NCI-H146 (cell line): ENCODE data around the gene HAUS2.
"Not testable (repeated sequence)": the region's sequence is repeated elsewhere in the genome, so short reads cannot be mapped to it uniquely, and the experiment has no call there.

Experiments used
- DNase-seq: peaks from one replicate; lab custom pipeline; 2025; lab: John Stamatoyannopoulos, UW

HAUS2 gene

DNA sequence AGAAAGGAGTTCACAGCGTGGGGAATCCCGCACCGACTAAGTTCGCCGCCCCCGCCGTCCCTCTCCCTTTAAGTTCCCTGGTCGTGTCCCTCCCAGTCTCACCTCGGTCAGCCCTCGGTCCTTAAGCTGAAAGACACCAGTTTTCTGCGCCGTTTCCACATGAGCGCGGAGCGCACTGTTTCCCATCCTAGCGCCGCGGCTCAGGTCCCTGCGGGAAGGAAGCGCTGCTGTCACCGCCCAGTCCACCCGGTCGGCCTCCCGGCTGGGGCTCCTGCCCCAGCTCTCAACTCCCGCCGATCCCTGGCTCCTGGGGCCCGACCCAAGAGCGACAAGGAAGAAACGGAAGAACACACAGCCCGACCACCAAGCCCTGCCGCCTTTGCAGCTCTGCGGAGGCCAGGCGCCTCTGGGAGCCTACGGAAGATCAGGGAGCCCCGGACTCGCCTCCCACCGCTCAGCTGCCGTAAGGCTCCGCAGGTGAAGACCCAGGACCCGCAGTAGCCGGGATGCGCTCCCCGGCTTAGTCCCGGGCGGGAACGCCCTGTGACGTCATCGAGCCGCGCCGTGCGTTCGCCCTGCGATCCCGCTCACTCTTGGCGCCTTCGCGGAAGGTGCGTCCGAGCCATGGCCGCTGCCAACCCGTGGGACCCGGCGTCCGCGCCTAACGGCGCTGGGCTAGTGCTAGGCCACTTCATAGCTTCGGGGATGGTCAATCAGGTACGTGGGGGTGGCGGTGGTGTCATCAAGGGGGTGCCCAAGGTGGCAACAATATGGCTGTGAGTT, at the start of gene HAUS2, which contains the start of gene LRRC57:
Gene HAUS2, plus strand, starts transcription at position 590 of the 783 bp plus-strand sequence. Its CDS starts 35 bp downstream, at position 625.
Gene LRRC57, minus strand, starts transcription at position 545 of the 783 bp plus-strand sequence. Its CDS starts 359 bp downstream, at position 186.
- DNase-seq, result peak; percentile 85

GRCh38 chr15:42499858-42500609, 48.6 kb upstream of the HAUS2 start:
- DNase-seq, result peak; percentile 8

- DNase-seq, result no peak
Measured at GRCh38 chr15:42502477-42502876, 46.2 kb upstream of the HAUS2 start.

GRCh38 chr15:42503825-42504224, 44.8 kb upstream of the HAUS2 start:
- DNase-seq, result no peak

DNA sequence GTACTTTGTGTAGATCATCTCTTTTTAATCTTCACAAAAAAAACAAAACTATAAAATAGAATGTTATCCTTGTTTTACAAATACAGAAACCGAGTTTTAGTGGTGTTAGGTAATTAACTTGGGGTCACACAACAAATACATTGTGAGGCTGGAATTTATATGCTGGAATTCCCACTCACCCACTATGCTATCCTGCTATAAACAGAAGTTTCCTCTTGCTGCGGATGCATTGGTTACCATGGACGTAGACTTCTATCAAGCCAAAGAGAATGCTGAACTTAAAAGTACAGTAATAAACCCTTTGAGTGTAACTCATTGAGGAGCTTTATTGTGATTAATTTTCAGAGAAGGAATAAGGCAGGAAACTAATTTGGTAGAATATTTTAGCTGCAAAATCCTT, 44.0 kb upstream of the HAUS2 start:
- no peak for DNase-seq

DNA sequence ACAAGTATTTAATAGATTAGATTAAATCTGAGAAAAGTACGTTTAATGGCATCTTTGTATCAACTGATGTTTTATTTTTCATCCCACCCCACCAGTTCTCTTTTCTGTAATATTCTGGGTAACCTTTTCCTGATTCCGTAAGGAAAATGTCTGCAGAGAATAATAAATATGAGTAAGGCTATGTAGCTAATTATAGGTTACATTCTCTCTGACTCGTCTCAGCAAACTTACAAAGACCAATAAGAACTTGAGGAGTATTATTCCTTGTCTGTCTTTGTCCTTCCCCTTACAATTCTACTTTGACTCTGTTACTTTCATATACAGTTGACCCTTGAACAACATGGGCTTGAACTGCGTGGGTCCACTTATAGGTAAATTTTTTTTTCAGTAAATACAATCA, 41.1 kb upstream of the HAUS2 start:
- DNase-seq, result no peak

DNA sequence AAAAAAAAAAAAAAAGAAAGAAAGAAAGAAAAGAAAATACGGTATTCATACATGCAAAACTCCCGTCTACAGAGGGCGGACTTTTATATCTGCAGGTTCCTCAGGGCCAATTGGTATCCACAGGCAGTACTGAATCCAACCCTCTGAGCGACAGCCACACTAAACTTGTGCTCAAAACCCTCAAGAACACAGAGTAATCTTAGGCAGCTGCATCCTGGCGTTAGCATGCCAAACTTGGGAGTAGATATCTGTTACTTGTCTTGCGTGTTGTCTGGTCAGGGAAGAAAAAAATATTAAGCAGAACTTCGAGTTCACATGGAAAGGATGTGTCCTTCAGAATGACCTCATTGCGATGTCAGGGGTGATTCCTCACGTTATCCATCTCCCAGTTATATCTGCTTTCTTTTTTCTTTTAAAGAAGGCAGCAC, 40.4 kb upstream of the HAUS2 start:
- DNase-seq, result no peak

GRCh38 chr15:42510258-42511006, 38.2 kb upstream of the HAUS2 start:
- DNase-seq, result no peak

GRCh38 chr15:42511007-42511391, 37.6 kb upstream of the HAUS2 start:
- DNase-seq, result no peak

DNA sequence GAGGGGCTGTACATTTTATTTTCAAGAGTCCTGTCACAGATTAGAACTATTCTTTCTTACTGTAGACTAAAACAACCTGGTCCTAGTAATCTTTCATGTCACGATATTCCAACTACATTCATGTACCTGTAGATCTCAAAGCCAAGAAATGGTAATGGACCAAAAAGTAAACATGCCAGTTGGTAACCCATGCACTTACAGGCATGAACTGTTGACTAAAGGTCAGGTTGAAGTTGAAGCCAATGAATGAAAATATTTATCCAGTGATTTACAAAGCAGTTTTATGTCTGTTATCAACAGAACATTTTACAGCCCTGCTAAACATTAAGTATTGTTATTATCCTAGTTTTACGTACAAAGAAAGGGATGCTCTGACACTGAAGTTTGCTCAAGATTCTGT, 25.3 kb upstream of the HAUS2 start:
- no peak for DNase-seq

- DNase-seq, result no peak
Measured at GRCh38 chr15:42528970-42529369, 19.7 kb upstream of the HAUS2 start.

DNA sequence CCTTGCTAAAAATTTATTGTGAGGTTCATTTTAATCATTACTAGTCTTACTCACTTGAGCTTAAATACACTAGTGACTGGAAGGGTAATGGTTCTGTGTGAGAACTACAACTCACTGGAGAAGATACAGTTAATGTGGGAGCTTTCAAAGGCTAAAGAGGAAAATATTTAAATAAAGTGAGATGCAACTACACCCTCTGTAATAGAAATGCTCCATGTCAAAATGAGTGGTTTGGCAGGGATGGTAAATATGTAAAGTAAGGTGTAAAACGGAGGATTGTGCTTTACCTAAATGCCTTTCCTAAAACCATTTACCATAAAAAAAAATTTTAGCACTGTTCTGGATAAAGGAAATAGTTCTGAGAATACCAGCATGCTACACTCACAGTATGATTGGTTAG, 15.4 kb upstream of the HAUS2 start:
- DNase-seq, result no peak

- DNase-seq, result no peak
Measured at GRCh38 chr15:42544853-42545629, 3.6 kb upstream of the HAUS2 start.

GRCh38 chr15:42547918-42548248, 755 bp upstream of the HAUS2 start:
- no peak for DNase-seq

DNA sequence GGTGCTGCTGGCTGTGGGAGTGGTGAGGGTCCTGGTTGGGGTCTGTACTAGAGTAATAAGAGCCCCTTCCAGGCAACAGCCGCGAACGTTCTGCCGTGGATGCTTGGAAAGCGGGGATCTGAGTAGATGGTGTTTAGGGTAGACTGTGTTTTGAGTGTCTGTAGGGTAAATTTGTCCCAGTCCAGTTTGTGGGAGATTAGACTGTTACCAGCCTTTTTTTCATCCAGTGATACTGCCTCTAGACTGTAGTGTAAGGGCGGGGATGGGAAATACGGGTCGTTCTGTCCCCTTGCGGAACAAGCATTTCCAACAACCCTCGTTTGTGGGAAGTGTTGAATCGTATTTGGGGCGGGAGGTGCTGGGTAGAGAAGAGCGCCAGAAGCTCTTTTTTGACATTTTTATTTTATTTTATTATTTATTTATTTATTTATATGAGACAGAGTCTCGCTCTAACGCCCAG, 424 bp downstream of the HAUS2 start:
- peak; percentile 35 for DNase-seq

DNA sequence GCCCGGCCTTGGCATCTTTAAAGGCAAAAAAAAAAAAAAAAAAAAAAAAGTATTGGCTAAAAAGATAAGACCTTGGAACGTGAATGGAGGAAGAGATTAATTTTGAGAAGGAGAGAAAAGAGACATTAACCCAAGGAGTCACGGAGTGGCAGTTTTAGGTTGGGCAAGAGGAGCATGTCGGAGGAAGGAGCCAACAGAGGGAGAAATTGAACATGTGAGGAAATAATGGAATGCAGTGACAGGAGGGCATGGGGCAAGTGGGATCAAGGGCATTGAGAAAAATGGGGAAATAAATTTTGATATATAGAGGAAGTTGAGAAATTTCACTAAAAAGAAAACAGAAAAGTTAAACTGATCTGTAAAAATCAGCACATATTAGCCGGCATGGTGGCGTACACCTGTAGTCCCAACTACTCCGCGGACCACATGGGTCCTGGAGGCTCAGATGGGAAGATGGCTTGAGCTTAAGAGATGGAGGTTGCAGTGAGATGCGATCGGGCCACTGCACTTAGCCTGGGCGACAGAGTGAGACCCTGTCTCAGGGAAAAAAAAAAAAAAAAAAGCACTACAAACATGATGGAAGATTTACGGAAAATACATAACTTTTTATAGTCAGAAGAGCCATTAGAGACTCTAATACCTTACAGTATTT, 1.2 kb downstream of the HAUS2 start:
- no peak for DNase-seq

GRCh38 chr15:42553554-42553953, 4.9 kb downstream of the HAUS2 start:
- DNase-seq, result no peak

GRCh38 chr15:42556550-42557207, 8.0 kb downstream of the HAUS2 start:
- not testable (repeated sequence) for DNase-seq

DNA sequence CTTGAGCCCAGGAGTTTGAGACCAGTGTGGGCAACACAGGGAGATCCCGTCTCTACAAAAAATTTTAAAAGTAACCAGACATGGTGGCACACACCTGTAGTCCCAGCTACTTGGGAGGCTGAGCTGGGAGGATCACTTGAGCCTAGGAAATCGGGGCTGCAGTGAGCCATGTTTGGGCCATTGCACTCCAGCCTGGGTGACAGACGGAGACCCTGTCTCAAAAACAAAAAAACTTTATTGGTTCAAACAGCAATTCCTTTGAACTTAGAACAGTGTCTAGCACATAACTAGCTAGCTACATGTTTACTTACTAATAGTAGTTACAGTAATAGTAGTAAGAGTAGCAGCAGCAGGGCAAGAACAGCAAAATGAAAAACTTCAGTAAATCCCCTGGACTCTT, 10.1 kb downstream of the HAUS2 start:
- no peak for DNase-seq

DNA sequence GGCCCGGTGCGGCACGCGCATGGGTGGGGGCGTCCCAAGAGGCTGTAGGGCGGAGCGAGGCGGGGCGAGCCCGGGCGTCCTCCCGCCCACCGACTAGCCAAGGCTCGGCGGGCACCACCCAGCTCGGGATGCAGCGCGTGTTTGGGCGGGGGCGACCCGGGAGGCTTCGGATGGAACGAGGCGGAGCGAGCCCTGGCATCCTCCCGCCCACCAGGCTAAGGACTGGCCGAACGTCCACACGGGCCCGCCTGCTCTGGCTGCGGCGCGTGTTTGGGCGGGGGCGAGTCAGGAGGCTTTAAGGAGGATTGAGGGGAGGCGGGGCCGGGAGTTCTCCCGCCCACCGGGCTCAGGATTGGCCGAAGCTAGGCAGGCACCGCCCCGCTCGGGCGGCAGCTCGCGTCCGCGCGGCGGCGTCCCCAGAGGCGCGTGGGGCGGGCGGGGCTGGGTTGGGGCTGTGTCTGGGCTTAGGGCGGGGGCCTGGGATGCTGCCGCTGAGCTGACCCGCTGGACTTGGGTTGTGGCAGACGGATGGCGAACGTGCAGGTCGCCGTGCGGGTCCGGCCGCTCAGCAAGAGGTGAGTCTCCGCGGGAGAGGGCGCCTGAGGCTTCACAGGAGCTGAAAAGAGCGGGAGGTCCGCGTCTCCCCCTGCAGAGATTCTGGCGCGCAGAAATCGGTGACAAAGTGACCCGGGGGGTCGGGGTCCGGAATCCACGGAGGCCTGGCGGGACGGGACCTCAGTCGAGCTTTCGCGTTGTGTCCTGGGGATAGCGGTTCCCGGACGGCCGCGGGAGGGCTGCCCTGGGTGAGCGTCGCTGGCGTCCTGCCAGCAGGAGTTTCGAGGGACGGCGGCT, 26.8 kb downstream of the HAUS2 start, which contains the start of gene STARD9:
Gene STARD9, plus strand, starts transcription at position 419 of the 852 bp plus-strand sequence. Its CDS starts 110 bp downstream, at position 529.
- DNase-seq, result peak; percentile 97
